Tibial artery (tissue), 4 donors: ENCODE measurements around the gene MPI.
"Not testable (repeated sequence)": the region's sequence is repeated elsewhere in the genome, so short reads cannot be mapped to it uniquely, and the experiment has no call there.

Experiments
- DNase-seq, 2 donors: peaks; one replicate each; pipeline ENCODE4 v3.0.0-alpha.2; 2019
- H3K27ac ChIP-seq, 2 donors: fragments of 200-600 bp; sonication (generic) in 1 of 2; 1 replicate in 1 of 2; 2 replicates in 1 of 2; pipeline ENCODE4 v1.5.1; 2018 to 2019; ENCODE audit warnings: mild to moderate bottlenecking in 1 of 2
- H3K27me3 ChIP-seq, 2 donors: fragments of 200-600 bp; sonication (generic) in 1 of 2; one replicate each; pipeline versions ENCODE4 v1.5.1 to v1.6.0; 2016 to 2019
- H3K36me3 ChIP-seq, 3 donors: fragments of 200-600 bp; sonication (generic) in 2 of 3; one replicate each; pipeline ENCODE4 v1.5.1; 2016 to 2019; ENCODE audit warnings: mild to moderate bottlenecking in 2 of 3
- H3K4me1 ChIP-seq, 4 donors: fragments of 200-600 bp; sonication (generic) in 2 of 4; 1 replicate in 3 of 4; 2 replicates in 1 of 4; pipeline ENCODE4 v1.5.1; 2016 to 2019
- H3K4me3 ChIP-seq, 2 donors: fragments of 200-600 bp; sonication (generic) in 1 of 2; 1 replicate in 1 of 2; 2 replicates in 1 of 2; pipeline ENCODE4 v1.5.1; 2018 to 2019; ENCODE audit warnings: mild to moderate bottlenecking in 2 of 2
- H3K9me3 ChIP-seq, 3 donors: fragments of 200-600 bp; sonication (generic) in 1 of 3; one replicate each; pipeline ENCODE4 v1.5.1; 2016 to 2019
- CTCF ChIP-seq, 2 experiments: fragments of 200-600 bp in 1 of 2; fragments of 450-650 bp in 1 of 2; IDR thresholded peaks; one replicate each; pipeline ENCODE4 v1.5.1; 2017 to 2019; ENCODE audit warnings: antibody characterized with exemption in 2 of 2, mild to moderate bottlenecking in 1 of 2, moderate library complexity in 1 of 2
- intact Hi-C: fragments of 100-400 bp; cut with DNase I; formaldehyde crosslinking; loops from one replicate; pipeline ENCODE4 v1.15.0; 2023; ENCODE audit warnings: low total_unique reads

MPI gene

GRCh38 chr15:74906450-74907162 is 16.8 kb downstream of the MPI start, which contains the start of gene FAM219B:
FAM219B (minus strand) TSS chr15:74906851; CDS start chr15:74906800, 51 bp downstream.
- Histone ChIP-seq H3K4me3 (peak within 1 kb of the TSS; percentile 92 to 94), H3K9me3 (no peaks in the 10 kb centered on the region), H3K27me3 (no peaks in the 10 kb centered on the region), H3K4me1 (peaks cover 5 to 30% (median 20%) of the 10 kb centered on the region in 4 donors), H3K27ac (peak within 1 kb of the TSS; percentile 95 to 97), H3K36me3 (peaks cover 18 to 37% (median 33%) of the 10 kb centered on the region in 3 donors)
- peak; percentile 93 to 96 for DNase-seq
- intact Hi-C loops: loop anchor here (5.0 kb wide), 1 partner anchor 124 kb away; the partner anchor contains the start of gene CSK
- no peak for TF ChIP-seq CTCF (IDR thresholded peaks at IDR 0.05)

- TF ChIP-seq CTCF (IDR thresholded peaks at IDR 0.05): no peak
- peak overlapping the region; percentile 92 to 94 for H3K4me3 ChIP-seq
- peak overlapping the region; percentile 95 to 97 for H3K27ac ChIP-seq
- peaks cover 17 to 36% (median 26%) of the 10 kb centered on the region in 3 donors for H3K36me3 ChIP-seq
- intact Hi-C loops: loop anchor here (5.0 kb wide), 1 partner anchor 125 kb away; the partner anchor contains the start of gene CSK
- DNase-seq: no peak
- H3K27me3 ChIP-seq: no peaks in the 10 kb centered on the region
- H3K9me3 ChIP-seq: no peaks in the 10 kb centered on the region
- peaks cover 5 to 25% (median 19%) of the 10 kb centered on the region in 4 donors for H3K4me1 ChIP-seq
Observed at GRCh38 chr15:74907163-74907870, 17.5 kb downstream of the MPI start.

- H3K27ac ChIP-seq: no peak overlapping the region
- intact Hi-C loops: loop anchor here (5.0 kb wide), 1 partner anchor 126 kb away; the partner anchor contains the start of gene CSK
- H3K4me1 ChIP-seq: peaks cover 5 to 25% (median 19%) of the 10 kb centered on the region in 4 donors
- H3K9me3 ChIP-seq: no peaks in the 10 kb centered on the region
- DNase-seq: no peak
- peaks cover 8 to 38% (median 21%) of the 10 kb centered on the region in 3 donors for H3K36me3 ChIP-seq
- TF ChIP-seq CTCF (IDR thresholded peaks at IDR 0.05): no peak
- no peak overlapping the region for H3K4me3 ChIP-seq
- no peaks in the 10 kb centered on the region for H3K27me3 ChIP-seq
Observed at GRCh38 chr15:74908635-74909034, 18.8 kb downstream of the MPI start.

GRCh38 chr15:74913041-74913440 is 23.2 kb downstream of the MPI start:
- Histone ChIP-seq H3K9me3 (no peaks in the 10 kb centered on the region), H3K4me3 (no peak overlapping the region), H3K27ac (no peak overlapping the region), H3K36me3 (peaks cover 8 to 67% (median 36%) of the 10 kb centered on the region in 3 donors), H3K4me1 (no peaks in the 10 kb centered on the region), H3K27me3 (no peaks in the 10 kb centered on the region)
- intact Hi-C loops: loop anchor here (2.0 kb wide), 1 partner anchor 44 kb away; the partner anchor contains the start of gene RPP25
- DNase-seq: no peak
- no peak for TF ChIP-seq CTCF (IDR thresholded peaks at IDR 0.05)

- not testable (repeated sequence) for H3K9me3 ChIP-seq, H3K27me3 ChIP-seq, H3K4me1 ChIP-seq, H3K27ac ChIP-seq, H3K4me3 ChIP-seq, DNase-seq
- peaks cover 16 to 75% (median 43%) of the 10 kb centered on the region in 3 donors for H3K36me3 ChIP-seq
- intact Hi-C loops: loop anchor here (2.0 kb wide), 1 partner anchor 43 kb away; the partner anchor contains the start of gene RPP25
Observed at GRCh38 chr15:74913799-74914198, 24.0 kb downstream of the MPI start.
